ENCODE data around the gene ARL11.
"Not testable (repeated sequence)": the region's sequence is repeated elsewhere in the genome, so short reads cannot be mapped to it uniquely, and the experiment has no call there.

The ARL11 gene

GRCh38 chr13:49612042-49612441 is 16.3 kb upstream of the ARL11 start:
- DNase-seq (ENCODE audit: low read depth in 2 of 2): not testable (repeated sequence)

GRCh38 chr13:49615836-49616675 is 12.3 kb upstream of the ARL11 start:
- DNase-seq (ENCODE audit: low read depth in 2 of 2): no peak

- no peak for DNase-seq (ENCODE audit: low read depth in 2 of 2)
Measured at GRCh38 chr13:49616676-49617065, 11.6 kb upstream of the ARL11 start.

GRCh38 chr13:49620170-49620621 is 8.1 kb upstream of the ARL11 start:
- no peak for DNase-seq (ENCODE audit: low read depth in 2 of 2)

GRCh38 chr13:49622174-49622946 is 5.9 kb upstream of the ARL11 start:
- DNase-seq (ENCODE audit: low read depth in 2 of 2): no peak

- no peak for DNase-seq (ENCODE audit: low read depth in 2 of 2)
Measured at GRCh38 chr13:49624229-49624628, 4.1 kb upstream of the ARL11 start.

GRCh38 chr13:49625392-49626079 is 2.8 kb upstream of the ARL11 start:
- DNase-seq (ENCODE audit: low read depth in 2 of 2): no peak

- DNase-seq (ENCODE audit: low read depth in 2 of 2): no peak
Measured at GRCh38 chr13:49629196-49629938, 1.1 kb downstream of the ARL11 start.

- DNase-seq (ENCODE audit: low read depth in 2 of 2): no peak
Measured at GRCh38 chr13:49629947-49630346, 1.6 kb downstream of the ARL11 start.

- DNase-seq (ENCODE audit: low read depth in 2 of 2): no peak
Measured at GRCh38 chr13:49630580-49630979, 2.3 kb downstream of the ARL11 start.

- DNase-seq (ENCODE audit: low read depth in 2 of 2): no peak
Measured at GRCh38 chr13:49632156-49632555, 3.8 kb downstream of the ARL11 start.

GRCh38 chr13:49633710-49634109 is 5.4 kb downstream of the ARL11 start:
- no peak for DNase-seq (ENCODE audit: low read depth in 2 of 2)

GRCh38 chr13:49635599-49636433 is 7.5 kb downstream of the ARL11 start:
- no peak for DNase-seq (ENCODE audit: low read depth in 2 of 2)

- DNase-seq (ENCODE audit: low read depth in 2 of 2): no peak
Measured at GRCh38 chr13:49636705-49637104, 8.4 kb downstream of the ARL11 start.

- DNase-seq (ENCODE audit: low read depth in 2 of 2): no peak
Measured at GRCh38 chr13:49638030-49638743, 9.9 kb downstream of the ARL11 start.

GRCh38 chr13:49638744-49639072 is 10.4 kb downstream of the ARL11 start:
- DNase-seq (ENCODE audit: low read depth in 2 of 2): no peak

- DNase-seq (ENCODE audit: low read depth in 2 of 2): no peak
Measured at GRCh38 chr13:49641801-49642291, 13.5 kb downstream of the ARL11 start.

GRCh38 chr13:49643035-49643646 is 14.8 kb downstream of the ARL11 start:
- DNase-seq (ENCODE audit: low read depth in 2 of 2): no peak

- DNase-seq (ENCODE audit: low read depth in 2 of 2): no peak
Measured at GRCh38 chr13:49645451-49645850, 17.1 kb downstream of the ARL11 start.

- no peak for DNase-seq (ENCODE audit: low read depth in 2 of 2)
Measured at GRCh38 chr13:49646688-49647087, 18.4 kb downstream of the ARL11 start.
